GM15510 (cell line): ENCODE measurements around the gene COPB2.

Experiments
- POLR2A ChIP-seq: IDR thresholded peaks from 3 replicates; pipeline ENCODE4 v1.6.1; 2011; ENCODE audit warnings: borderline replicate concordance; ENCODE audit not compliant: insufficient read length; ENCODE audit errors: extremely low read depth

COPB2 gene

GRCh38 chr3:139388821-139389551, 461 bp downstream of the COPB2 start:
- no peak for TF ChIP-seq POLR2A

DNA sequence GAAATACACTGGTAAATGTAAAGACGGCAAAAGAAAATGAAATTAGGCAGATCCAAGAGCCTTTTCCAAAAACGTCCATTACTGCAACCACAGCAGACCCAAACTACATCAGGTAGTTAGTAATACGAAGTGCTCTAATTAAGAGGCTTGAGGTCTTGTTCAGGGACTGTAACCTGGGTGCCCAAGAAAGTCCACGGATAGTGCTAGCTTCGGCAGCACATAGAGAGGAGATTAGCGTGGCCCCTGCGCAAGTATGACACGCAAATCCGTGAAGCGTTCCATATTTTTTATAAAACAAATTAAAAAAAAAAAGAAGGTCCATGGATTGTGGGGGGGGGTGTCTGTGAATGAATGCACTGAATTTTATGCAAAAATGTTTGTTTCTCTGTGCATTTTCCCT, 1.4 kb downstream of the COPB2 start:
- TF ChIP-seq POLR2A, result no peak

DNA sequence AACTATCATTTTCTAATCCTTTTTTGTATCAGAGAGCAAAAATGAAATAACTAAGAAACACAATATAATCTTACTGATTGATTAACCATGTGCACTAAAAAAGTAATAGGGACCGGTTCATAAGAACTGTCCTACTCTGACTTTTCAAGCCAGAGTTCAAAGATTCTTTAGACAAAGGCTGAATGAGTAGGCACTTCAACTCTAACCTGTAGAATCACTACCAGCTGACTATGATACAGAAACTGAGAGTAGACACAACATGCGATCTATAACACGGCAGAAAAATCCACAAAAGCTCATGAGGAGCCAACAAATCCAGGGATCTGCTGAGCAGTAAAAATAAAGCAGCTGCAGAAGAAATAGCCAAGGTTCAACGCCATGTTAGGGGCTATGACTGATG, 8.9 kb downstream of the COPB2 start:
- no peak for TF ChIP-seq POLR2A

- no peak for TF ChIP-seq POLR2A
These were observed 10.7 kb downstream of the COPB2 start for GRCh38 chr3:139378587-139379241.

DNA sequence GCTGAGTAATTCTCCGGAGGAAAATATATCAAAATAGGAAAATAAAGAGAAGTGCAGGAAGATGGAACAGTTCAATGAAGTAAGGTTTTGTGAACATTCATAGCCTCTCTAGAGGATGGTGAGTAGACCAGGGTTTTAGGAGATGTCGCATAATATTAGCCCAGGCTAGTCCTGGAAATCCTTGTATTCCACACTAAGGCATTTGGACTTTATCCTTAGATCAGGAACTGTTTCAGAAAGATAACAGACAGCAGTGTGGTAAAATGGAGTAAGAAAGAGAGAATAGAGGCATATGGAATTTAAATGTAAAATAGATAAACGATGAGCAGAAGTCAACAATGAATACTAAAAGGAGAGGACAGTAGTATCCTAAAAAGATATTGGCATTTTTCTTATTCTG, 12.1 kb downstream of the COPB2 start:
- TF ChIP-seq POLR2A, result no peak

DNA sequence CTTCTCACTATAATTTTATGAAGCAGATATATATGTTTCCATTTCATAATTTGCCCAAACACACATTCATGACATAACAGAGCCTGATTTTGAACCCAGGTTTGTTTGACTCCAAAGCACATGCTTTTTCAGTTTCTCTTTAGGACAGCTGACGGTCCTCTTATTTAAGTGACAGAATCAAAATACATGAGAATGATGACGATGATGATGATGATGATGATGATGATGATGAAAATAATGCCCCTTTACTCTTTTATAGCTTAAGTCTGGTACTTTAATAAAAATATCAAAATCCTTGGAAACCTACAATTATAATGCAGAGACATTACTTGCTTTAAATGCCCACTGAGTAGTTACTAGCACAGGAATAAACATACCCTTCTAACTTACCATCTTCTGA, 15.3 kb downstream of the COPB2 start:
- no peak for TF ChIP-seq POLR2A

- no peak for TF ChIP-seq POLR2A
These were observed 24.9 kb downstream of the COPB2 start for GRCh38 chr3:139364549-139364948.

DNA sequence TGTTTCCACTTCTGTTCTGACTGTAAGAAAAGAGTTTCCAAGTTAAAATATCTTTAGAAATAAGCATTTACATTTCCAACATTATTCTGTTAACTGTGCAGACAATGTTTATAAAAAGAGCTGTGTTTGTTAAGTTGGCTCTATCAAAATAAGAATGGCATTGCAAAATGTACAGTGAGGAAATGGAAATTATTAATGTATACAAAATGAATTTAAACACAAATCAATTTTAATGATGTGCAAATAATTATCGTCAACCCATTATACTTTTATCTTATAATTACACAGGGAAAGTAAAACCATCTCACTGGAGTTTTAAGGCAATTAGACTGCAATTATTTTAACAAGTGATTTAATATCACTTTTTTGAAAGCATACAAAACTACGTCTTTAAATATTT, 28.2 kb downstream of the COPB2 start:
- TF ChIP-seq POLR2A, result no peak

DNA sequence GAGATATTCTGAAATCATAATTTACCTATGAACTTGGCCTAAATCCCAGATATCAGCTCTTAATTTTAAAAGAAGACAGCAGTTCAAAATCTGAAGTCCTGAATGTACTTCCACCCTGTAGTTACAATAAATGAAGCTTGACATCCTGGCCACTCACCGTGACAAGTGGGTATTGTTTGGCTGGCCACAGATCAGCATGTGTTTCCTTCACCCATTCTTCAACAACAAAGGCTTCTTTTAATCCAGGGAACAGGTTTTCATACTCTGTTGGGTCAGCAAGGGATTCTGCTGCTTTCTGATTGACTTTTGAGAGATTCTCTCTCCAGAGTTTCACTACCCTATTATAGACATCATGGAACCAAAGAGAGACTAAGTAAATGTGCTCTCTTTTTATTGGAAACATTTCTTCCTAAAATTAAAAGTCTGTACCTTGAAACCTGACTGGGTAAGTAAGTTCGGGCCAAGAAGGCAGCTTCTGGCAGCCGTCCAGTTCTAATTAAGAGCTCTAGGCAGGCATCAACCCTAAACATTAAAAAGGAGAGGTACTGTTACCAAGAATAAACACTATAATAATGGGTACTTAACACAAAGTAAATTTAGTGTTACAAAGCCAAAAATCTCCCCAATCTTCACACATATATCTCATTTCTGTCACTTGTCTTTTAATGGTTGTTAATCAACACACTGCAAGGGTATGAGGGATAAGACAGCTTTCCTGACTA, 30.4 kb downstream of the COPB2 start:
- no peak for TF ChIP-seq POLR2A

DNA sequence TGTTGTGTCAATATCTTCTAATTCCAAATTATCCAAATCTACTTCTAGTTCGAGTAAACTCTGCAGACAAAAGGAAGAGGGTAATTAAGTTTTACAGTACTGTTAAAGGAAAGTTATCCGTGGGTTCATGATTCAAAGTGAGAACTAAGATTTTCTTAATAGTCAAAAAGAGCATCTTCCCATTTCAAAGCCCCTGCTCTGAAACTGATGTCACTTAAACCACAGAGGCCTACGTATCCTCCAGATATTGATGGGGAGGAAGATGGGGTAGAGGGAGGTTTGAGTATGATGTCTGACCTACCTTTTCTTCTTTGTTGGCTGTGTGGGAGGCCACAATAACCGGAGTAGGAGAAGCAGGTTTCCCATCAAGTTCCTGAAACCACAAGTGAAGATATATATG, 31.5 kb downstream of the COPB2 start:
- TF ChIP-seq POLR2A, result no peak

DNA sequence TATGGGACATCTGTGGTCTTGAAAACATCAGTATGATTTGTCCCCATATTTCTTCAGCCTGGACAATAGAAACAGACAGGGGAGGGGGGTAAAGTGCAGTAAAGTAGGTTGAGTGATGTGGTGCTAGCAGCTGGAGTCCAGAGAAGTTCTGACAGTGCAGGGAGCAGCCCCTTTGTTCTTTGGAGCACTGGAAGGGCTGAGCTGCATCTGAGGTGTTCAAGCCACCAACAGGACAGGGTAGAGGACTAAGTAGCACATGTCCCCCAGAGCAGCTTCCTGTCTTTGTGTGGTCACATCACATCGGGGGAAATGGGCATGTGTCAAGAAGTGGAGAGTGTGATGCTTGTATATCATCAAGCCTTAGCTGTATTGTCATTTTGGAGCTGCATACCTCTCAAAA, 33.6 kb downstream of the COPB2 start:
- no peak for TF ChIP-seq POLR2A

- TF ChIP-seq POLR2A, result no peak
These were observed 34.0 kb downstream of the COPB2 start for GRCh38 chr3:139355476-139355875.

GRCh38 chr3:139354661-139355060, 34.8 kb downstream of the COPB2 start:
- TF ChIP-seq POLR2A, result no peak

GRCh38 chr3:139353920-139354556, 35.4 kb downstream of the COPB2 start:
- TF ChIP-seq POLR2A, result no peak

DNA sequence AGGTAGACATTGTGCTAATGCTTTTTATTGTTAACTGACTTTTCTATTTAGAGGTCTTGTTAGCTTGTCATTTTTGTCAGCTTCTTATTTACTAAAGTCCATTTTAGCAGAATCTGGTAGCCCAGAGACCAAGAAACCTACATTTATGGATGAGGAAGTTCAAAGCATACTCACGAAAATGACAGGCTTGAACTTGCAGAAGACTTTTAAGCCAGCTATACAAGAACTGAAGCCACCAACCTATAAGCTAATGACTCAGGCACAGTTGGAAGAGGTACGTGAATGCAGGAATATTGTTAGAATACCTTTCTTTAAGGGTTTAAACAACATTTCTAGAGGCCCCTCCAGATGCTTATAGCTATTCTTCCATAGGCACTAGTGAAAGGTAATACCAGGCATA, 42.7 kb downstream of the COPB2 start:
- no peak for TF ChIP-seq POLR2A
